ENCODE measurements around the gene C16orf89. TPM values are rescaled to one million over a fixed set of nuclear protein-coding genes. Genes with fewer than 3 reads are reported as not detected.

C16orf89 gene
- total RNA-seq, 1 experiment from 2014 or later, result not detected

Other genes starting within 250 kb of the C16orf89 start
- gene GLYR1, start 218.7 kb downstream of the C16orf89 start, total RNA-seq (2014; rRNA removed), result 30.6 and 41.2 TPM in 2 replicates
- 21.4 and 21.9 TPM in 2 replicates for gene UBN1, start 218.5 kb downstream of the C16orf89 start, total RNA-seq (2014; rRNA removed)
- gene PPL, start 128.8 kb downstream of the C16orf89 start, total RNA-seq (2014; rRNA removed), result 18.8 and 22.8 TPM in 2 replicates
- gene SEC14L5, start 107.6 kb downstream of the C16orf89 start, total RNA-seq (2014; rRNA removed), result not detected in 2 replicates
- 26.2 and 42.9 TPM in 2 replicates for gene NAGPA, start 32.0 kb downstream of the C16orf89 start, total RNA-seq (2014; rRNA removed)
- gene ALG1, start 5.9 kb upstream of the C16orf89 start, total RNA-seq (2014; rRNA removed), result 22.9 and 29.7 TPM in 2 replicates
- 23.7 and 25.8 TPM in 2 replicates for gene EEF2KMT, start 31.8 kb upstream of the C16orf89 start, total RNA-seq (2014; rRNA removed)